ENCODE data around the gene SMCO4.

The SMCO4 gene

DNA sequence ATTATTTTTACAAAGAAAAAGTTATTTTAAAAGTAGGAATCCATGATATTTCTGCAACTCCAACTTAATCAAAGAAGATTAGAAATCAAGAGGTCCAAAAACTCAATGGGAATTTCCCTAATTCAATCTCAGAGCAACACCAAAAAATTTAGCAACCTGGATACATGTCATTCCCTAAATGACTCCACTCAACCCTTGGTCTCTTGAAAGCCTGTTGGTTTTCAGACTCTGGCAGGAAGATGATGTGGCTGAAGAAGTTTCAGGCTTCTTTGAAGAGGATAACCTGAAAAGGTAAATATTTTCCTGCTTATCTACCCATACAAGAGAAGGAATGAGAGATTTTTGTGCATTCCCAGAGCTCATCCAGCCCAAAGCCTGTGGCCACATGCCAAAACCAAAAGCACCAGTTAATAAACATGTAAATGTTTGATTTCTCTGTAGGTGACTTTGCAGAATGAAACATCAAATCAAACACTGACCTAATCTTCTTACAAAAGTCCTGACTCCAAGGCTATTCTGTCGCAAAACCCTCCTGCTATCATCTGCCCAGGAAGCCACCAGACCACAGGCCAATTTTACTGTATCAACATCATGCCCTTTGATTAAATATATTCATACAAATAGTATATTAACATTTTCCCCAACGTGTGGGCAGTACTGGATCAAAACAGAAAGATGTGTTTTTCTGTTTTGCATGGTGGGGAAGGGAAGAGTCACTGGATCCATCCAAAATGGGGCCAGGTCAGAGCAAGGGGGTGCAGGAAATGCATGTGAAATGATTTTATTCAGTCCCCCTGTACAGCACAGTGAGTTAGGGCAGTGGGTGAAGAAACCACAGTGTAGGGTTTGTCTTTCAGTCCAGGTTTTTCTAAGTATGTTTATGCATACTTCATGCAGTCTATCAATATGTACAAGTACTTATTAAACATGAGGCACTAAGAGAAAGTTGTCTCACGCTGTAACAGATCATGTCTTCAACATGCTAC lies 38.8 kb downstream of the SMCO4 start:
- no peak for DNase-seq (ENCODE audit: low spot score)

DNA sequence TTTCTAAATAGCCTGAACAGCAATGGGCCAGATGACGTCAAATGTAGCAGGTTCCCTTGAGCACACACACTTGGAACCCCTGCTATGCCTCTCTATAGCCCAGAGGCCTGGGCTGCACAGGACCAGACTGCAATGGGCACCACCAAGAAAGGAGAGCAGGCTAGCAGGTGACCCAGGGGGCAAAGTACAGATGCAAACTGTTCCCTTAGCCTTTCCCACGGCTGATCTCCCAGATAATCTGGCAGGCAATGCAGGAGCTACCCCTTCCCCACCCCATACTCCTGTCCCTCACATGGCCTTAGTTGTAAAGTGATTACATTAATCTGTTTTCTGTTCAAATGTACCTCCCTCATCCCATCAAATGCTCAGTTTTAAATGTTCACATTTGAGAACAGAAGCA lies 41.3 kb downstream of the SMCO4 start:
- DNase-seq (ENCODE audit: low spot score): no peak

GRCh38 chr11:93500759-93501158 lies 42.4 kb downstream of the SMCO4 start:
- DNase-seq (ENCODE audit: low spot score): no peak

GRCh38 chr11:93498641-93499040 lies 44.5 kb downstream of the SMCO4 start:
- no peak for DNase-seq (ENCODE audit: low spot score)

GRCh38 chr11:93498161-93498560 lies 45.0 kb downstream of the SMCO4 start:
- DNase-seq (ENCODE audit: low spot score): no peak

- DNase-seq (ENCODE audit: low spot score): no peak
Measured at GRCh38 chr11:93497596-93497995, 45.6 kb downstream of the SMCO4 start.

- no peak for DNase-seq (ENCODE audit: low spot score)
Measured at GRCh38 chr11:93494357-93494756, 48.8 kb downstream of the SMCO4 start.

- no peak for DNase-seq (ENCODE audit: low spot score)
Measured at GRCh38 chr11:93493252-93493897, 49.8 kb downstream of the SMCO4 start.

DNA sequence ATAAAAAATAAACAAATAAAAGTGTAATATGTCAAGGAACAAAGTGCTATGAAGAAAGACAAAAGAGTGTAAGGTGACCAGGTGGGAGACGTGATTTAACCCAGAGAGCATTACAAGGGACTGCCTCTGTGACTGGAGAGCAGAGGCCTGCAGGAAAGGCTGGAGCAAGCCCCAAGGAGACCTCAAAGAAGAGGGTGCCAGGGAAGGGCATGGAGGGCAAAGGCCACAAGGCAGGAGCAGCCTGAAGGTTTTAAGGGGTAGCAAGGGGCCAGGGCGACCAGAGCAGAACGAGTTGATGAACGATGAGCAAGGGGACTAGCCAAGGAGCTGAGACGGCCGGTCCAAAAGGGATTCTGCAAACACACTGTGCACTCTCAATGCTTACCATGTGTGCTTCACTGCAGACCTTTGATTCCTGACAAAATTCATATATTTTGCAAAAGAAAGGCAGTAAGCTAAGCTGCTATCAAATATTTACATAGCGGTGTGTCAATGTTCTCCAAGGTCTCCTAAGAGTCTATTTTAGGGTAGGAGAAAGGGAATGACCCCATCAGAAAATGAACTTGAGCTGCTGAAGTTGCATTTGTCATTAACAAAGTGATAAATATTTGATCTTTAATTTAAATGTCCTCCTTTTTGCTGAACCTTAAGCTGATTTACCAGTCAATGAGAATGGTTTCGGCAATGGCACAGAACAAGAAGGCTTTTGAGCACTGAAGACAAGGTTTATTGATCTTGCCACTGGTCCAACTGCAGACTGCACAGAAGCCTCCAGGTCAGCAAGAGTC lies 50.5 kb downstream of the SMCO4 start:
- no peak for DNase-seq (ENCODE audit: low spot score)

DNA sequence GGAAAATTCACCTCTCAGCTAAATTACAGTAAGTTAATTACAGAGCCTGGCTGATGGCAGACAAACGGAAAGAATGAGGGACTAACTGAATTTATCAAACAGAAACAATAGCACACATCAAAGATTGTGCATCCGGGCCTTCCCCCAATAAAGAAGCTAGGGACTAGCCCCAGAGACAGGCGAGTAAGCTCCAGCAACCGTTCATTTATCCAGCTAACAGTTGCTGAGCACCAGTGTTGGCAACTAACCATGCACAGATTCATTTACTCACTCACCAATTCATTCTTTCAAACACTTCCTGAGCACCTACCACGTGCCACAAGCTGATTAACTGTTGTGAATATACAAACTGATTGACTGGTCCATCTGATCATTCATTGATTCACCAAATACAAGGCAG lies 51.2 kb downstream of the SMCO4 start:
- DNase-seq (ENCODE audit: low spot score): no peak

DNA sequence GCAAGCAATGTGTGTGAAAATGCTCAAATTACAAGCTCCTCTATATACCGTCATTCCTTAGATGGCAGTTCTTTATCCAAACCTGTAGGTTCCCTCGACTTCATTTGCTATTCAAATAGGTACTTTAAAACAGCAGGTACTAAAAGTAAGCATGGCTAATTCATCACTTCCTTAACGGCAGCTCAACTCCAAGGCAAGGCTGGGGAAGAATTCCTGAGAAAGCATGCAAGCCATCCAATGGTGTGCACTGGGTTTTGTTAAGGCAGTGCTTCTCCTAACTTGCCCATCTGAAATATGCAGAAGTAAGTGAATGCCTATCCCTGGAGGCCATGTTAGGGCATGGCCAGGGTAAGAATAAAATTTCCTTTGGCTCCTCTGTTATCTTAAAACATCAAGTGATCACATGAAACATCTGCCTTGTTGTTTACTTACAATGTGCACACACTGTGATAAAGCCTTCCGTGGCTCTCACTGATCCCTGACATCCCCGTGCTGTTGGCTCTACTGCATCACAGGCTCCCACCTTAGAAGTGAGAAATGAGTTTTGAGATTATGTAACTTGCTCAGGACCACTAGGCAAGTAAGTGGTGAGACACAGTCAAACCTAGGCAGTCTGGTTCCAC lies 52.1 kb downstream of the SMCO4 start:
- DNase-seq (ENCODE audit: low spot score): no peak

- no peak for DNase-seq (ENCODE audit: low spot score)
Measured at GRCh38 chr11:93489841-93490240, 53.4 kb downstream of the SMCO4 start.

DNA sequence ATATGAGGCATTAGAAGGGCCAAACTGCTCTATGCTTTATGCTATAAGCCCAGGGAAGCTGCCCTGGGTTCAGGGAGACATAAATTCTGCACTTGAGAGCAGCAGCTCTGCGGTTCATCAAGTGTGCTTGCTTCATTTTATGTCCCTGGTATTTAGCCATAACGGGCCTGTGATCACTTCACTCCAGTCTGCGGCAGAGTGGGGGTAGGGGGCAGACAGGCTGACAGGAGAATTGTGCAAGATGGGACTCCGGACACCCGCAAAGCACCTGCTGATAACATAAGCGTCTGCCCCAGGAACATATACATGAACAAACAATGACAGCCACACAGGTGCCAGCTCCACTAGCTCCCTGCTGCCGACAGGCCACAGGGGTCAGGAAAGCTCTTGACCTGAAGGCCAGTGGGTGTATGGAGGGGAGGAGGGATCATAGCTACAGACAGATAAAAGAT lies 56.1 kb downstream of the SMCO4 start:
- DNase-seq (ENCODE audit: low spot score): no peak

DNA sequence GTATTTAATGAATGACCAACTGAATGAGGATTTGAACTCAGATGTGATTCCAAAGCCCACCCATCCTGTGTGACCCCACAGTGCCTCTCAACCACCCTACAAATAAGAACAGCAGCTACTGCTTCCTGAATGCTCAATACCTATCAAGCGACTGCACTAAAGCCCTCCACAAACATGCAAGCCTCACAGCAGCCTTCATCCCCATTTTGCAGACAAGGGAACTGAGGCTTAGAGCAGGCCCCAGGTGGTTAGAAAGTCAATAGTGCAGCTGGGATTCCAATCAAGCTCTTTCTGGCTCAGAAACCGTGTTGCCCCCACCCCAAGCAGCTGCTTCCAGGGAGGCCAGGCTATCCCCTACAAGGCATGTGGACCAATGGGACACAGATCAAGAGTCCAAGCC lies 57.2 kb downstream of the SMCO4 start:
- no peak for DNase-seq (ENCODE audit: low spot score)

- no peak for DNase-seq (ENCODE audit: low spot score)
Measured at GRCh38 chr11:93484716-93485115, 58.5 kb downstream of the SMCO4 start.

DNA sequence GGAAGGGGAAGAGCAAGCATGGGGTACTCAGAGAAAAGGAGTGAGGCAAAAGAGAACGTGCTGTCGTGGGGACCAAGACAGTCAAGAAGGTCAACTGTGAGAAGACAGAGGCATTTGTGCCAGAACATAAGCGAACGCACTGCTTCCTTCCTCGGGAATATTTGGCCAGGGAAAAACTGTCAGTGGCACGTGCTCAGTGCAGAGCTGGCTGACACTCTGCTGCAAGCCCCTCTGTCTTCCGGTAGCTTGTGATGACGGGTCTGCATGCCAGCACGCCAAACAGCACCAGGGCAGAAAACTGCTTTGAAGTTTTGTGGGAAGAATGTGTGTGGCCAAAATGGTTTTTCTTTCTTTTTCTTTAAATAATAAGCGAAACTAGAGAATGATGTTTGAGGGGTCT lies 60.6 kb downstream of the SMCO4 start:
- DNase-seq (ENCODE audit: low spot score): no peak

DNA sequence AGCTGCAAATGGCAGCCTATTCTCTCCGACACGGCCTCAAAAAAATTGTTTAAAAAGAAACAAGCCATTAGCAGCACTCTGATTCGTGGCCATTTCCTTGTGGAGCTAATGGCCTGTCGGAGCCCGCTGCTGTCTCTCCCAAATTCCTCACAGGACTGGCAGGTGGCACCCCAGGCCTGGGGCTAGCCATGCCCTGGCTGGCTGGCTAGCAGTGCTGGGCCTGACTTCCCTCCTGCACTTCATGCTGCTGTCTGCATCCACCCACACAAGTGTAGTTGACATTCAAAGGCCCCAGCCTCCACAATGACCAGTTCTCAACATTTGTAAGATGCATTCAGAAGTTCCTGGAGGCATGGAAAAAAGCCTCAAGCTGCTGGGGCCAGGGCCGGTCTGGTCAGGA lies 61.5 kb downstream of the SMCO4 start:
- no peak for DNase-seq (ENCODE audit: low spot score)

DNA sequence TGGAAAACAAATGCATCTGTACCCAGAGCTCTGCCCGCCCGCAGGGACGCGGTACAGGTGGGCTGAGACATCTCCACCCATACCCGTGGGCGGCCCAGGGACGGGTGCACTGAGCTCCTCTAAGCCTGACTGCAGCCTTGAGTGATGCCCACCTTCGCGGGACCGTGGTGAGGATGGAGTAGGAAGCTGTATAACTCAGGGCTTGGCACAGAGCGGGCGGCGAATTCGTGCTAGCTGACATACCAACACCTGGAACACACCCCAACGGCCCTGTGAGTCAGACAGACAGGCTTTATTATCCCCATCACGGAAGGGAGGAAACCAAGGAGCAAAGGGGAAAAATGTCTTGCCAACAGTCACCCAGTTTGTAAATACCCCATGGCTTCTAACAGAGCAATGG lies 61.9 kb downstream of the SMCO4 start:
- no peak for DNase-seq (ENCODE audit: low spot score)

GRCh38 chr11:93480756-93481155 lies 62.4 kb downstream of the SMCO4 start:
- no peak for DNase-seq (ENCODE audit: low spot score)

DNA sequence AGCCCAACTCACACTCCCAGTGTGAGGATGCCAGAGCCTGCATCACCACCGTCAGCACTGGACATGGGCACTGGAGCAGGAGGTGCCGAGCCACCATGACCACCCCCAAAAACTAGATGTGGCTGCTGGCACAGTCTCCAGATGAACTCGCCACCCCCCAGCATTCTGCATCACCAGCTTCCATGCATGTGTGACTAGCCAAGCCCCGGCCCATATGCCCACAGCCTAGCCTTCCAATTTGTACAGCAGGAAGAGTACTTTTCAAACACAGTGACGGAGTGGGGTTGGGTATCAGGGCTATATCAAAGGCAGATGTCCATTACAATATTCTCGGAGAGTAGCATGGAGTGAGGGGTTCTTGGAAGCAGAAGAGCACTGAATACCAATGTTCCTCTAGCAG lies 62.9 kb downstream of the SMCO4 start:
- no peak for DNase-seq (ENCODE audit: low spot score)

GRCh38 chr11:93478841-93479240 lies 64.3 kb downstream of the SMCO4 start:
- no peak for DNase-seq (ENCODE audit: low spot score)

GRCh38 chr11:93477684-93478234 lies 65.4 kb downstream of the SMCO4 start:
- DNase-seq (ENCODE audit: low spot score): no peak
